Breast epithelium (tissue), 4 donors: ENCODE results near the gene FHL1. TPM values are rescaled to one million over a fixed set of nuclear protein-coding genes. Genes with fewer than 3 reads are reported as not detected.

Source experiments
- DNase-seq, 2 donors: peaks; one replicate each; pipeline ENCODE4 v3.0.0-alpha.2; 2019; ENCODE audit warnings: low spot score in 2 of 2
- H3K27ac ChIP-seq, 2 donors: fragments of 200-600 bp; sonication (generic) in 1 of 2; one replicate each; pipeline ENCODE4 v1.5.1; 2016 to 2019; ENCODE audit warnings: mild to moderate bottlenecking in 1 of 2
- H3K27me3 ChIP-seq, 2 donors: fragments of 200-600 bp; sonication (generic) in 1 of 2; one replicate each; pipeline versions ENCODE4 v1.5.1 to v1.6.0; 2017 to 2019; ENCODE audit warnings: control low read depth in 1 of 2, mild to moderate bottlenecking in 1 of 2
- H3K36me3 ChIP-seq: fragments of 200-600 bp; one replicate; pipeline ENCODE4 v1.5.1; 2019
- H3K4me1 ChIP-seq, 2 donors: fragments of 200-600 bp; sonication (generic); one replicate each; pipeline ENCODE4 v1.5.1; 2016 to 2019; ENCODE audit warnings: control low read depth in 1 of 2
- H3K4me3 ChIP-seq, 3 donors: fragments of 200-600 bp; sonication (generic); 1 replicate in 2 of 3; 2 replicates in 1 of 3; pipeline ENCODE4 v1.5.1; 2016 to 2019; ENCODE audit warnings: mild to moderate bottlenecking in 3 of 3, moderate library complexity in 2 of 3
- H3K9me3 ChIP-seq, 2 donors: fragments of 200-600 bp; sonication (generic) in 1 of 2; one replicate each; pipeline ENCODE4 v1.5.1; 2016 to 2019; ENCODE audit warnings: control low read depth in 1 of 2
- CTCF ChIP-seq, 3 donors: fragments of 450-650 bp; IDR thresholded peaks; one replicate each; pipeline ENCODE4 v1.5.1; 2016 to 2017; ENCODE audit warnings: antibody characterized with exemption in 3 of 3, mild to moderate bottlenecking in 3 of 3, moderate library complexity in 3 of 3
- POLR2A ChIP-seq: fragments of 450-650 bp; IDR thresholded peaks from one replicate; pipeline ENCODE4 v1.6.1; 2016; ENCODE audit warnings: antibody characterized with exemption, mild to moderate bottlenecking, moderate library complexity
- POLR2AphosphoS5 ChIP-seq, 3 donors: sonication (generic); formaldehyde crosslinking; IDR thresholded peaks; one replicate each; pipeline ENCODE4 v1.6.1; 2017; ENCODE audit warnings: antibody characterized with exemption in 3 of 3
- intact Hi-C: fragments of 100-400 bp; cut with DNase I; formaldehyde crosslinking; loops from one replicate; pipeline ENCODE4 v1.15.1; 2023; ENCODE audit warnings: low total_unique reads
- total RNA-seq, 3 donors: library from RNA; depleted of rRNA; stranded (reverse); fragments of >200 nt; gene quantifications; one replicate each; pipeline ENCODE4 v1.1.0, GENCODE V29; 2016

The FHL1 gene
- total RNA-seq, 3 donors from 2014 or later, result 299 to 1,250 (median 654) TPM

- Histone ChIP-seq H3K36me3 (no peaks in the 10 kb centered on the region), H3K27me3 (peaks cover 0 to 53% of the 10 kb centered on the region in 2 donors), H3K9me3 (no peaks in the 10 kb centered on the region), H3K27ac (peak overlapping the region in 1 of 2 donors; percentile 55), H3K4me3 (peak overlapping the region in 1 of 3 donors; percentile 38), H3K4me1 (no peaks in the 10 kb centered on the region)
- intact Hi-C loops, result no loop called here
- no peak for DNase-seq
- TF ChIP-seq CTCF (IDR thresholded peaks at IDR 0.05), result no peak
- TF ChIP-seq POLR2AphosphoS5 (IDR thresholded peaks at IDR 0.05), result no peak
- no peak for TF ChIP-seq POLR2A
These were observed 58.6 kb downstream of the FHL1 start for GRCh38 chrX:136205882-136206380.

- H3K4me3 ChIP-seq, result peak overlapping the region in 1 of 3 donors; percentile 38
- H3K27ac ChIP-seq, result peak overlapping the region in 1 of 2 donors; percentile 55
- no peak for DNase-seq
- no peaks in the 10 kb centered on the region for H3K9me3 ChIP-seq
- intact Hi-C loops, result no loop called here
- no peak for TF ChIP-seq CTCF (IDR thresholded peaks at IDR 0.05)
- H3K27me3 ChIP-seq, result peaks cover 0 to 60% of the 10 kb centered on the region in 2 donors
- H3K36me3 ChIP-seq, result no peaks in the 10 kb centered on the region
- H3K4me1 ChIP-seq, result no peaks in the 10 kb centered on the region
These were observed 59.6 kb downstream of the FHL1 start for GRCh38 chrX:136206916-136207315.

- DNase-seq, result no peak
- Histone ChIP-seq H3K4me3 (peak overlapping the region in 1 of 3 donors; percentile 38), H3K9me3 (no peaks in the 10 kb centered on the region), H3K27me3 (peaks cover 0 to 66% of the 10 kb centered on the region in 2 donors), H3K36me3 (no peaks in the 10 kb centered on the region), H3K4me1 (no peaks in the 10 kb centered on the region), H3K27ac (no peak overlapping the region)
- intact Hi-C loops, result no loop called here
- TF ChIP-seq POLR2AphosphoS5 (IDR thresholded peaks at IDR 0.05) (no peak), POLR2A (no peak), CTCF (IDR thresholded peaks at IDR 0.05) (no peak)
These were observed 60.2 kb downstream of the FHL1 start for GRCh38 chrX:136207546-136207945.

- Histone ChIP-seq H3K4me1 (no peaks in the 10 kb centered on the region), H3K9me3 (no peaks in the 10 kb centered on the region), H3K36me3 (no peaks in the 10 kb centered on the region), H3K27me3 (peaks cover 0 to 76% of the 10 kb centered on the region in 2 donors), H3K4me3 (peak overlapping the region in 1 of 3 donors; percentile 38), H3K27ac (peak overlapping the region; percentile 35 to 55)
- DNase-seq, result no peak
- TF ChIP-seq POLR2AphosphoS5 (IDR thresholded peaks at IDR 0.05), result peak in 1 of 3 donors; percentile 23
- no peak for TF ChIP-seq POLR2A
- TF ChIP-seq CTCF (IDR thresholded peaks at IDR 0.05), result peak in 2 of 3 donors; percentile 35 to 41
- intact Hi-C loops, result no loop called here
These were observed 61.8 kb downstream of the FHL1 start for GRCh38 chrX:136209016-136209738.

- H3K27ac ChIP-seq, result peak overlapping the region in 1 of 2 donors; percentile 55
- TF ChIP-seq POLR2A (no peak), CTCF (IDR thresholded peaks at IDR 0.05) (no peak), POLR2AphosphoS5 (IDR thresholded peaks at IDR 0.05) (no peak)
- intact Hi-C loops, result no loop called here
- no peaks in the 10 kb centered on the region for H3K9me3 ChIP-seq
- no peaks in the 10 kb centered on the region for H3K36me3 ChIP-seq
- no peak for DNase-seq
- peaks cover 0 to 73% of the 10 kb centered on the region in 2 donors for H3K27me3 ChIP-seq
- no peaks in the 10 kb centered on the region for H3K4me1 ChIP-seq
- no peak overlapping the region for H3K4me3 ChIP-seq
These were observed 62.4 kb downstream of the FHL1 start for GRCh38 chrX:136209751-136210150.
